Measurements from ENCODE around the gene RPTOR.

Gene RPTOR

DNA sequence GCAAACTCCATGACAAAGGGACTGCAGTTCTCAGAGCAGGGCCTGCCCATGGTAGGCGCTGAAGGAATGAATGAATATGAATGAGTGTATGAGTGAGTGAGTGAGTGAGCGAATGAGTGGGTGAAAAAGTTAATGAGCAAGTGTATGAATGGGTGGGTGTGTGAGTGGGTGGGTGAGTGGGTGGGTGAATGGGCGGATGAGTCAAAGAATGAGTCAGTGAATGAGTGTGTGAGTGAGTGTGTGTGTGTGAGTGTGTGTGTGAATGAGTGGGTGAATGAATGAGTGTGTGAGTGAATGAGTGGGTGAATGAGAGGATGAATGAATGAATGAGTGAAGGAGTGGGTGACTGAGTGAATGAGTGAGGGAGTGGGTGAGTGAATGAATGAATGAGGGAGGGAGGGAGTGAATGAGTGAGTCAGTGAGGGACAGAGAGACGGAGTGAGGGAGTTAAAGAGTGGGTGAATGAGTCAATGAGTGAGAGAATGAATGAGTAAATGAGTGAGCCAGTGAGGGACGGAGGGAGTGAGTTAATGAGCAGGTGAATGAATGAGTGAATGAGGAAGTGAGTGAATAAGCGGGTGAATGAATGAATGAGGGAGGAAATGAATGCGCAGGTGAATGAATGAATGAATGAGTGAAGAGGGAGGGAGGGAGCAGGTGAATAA, 435.9 kb downstream of the RPTOR start:
- DNase-seq (ENCODE audit: low spot score) = no peak

DNA sequence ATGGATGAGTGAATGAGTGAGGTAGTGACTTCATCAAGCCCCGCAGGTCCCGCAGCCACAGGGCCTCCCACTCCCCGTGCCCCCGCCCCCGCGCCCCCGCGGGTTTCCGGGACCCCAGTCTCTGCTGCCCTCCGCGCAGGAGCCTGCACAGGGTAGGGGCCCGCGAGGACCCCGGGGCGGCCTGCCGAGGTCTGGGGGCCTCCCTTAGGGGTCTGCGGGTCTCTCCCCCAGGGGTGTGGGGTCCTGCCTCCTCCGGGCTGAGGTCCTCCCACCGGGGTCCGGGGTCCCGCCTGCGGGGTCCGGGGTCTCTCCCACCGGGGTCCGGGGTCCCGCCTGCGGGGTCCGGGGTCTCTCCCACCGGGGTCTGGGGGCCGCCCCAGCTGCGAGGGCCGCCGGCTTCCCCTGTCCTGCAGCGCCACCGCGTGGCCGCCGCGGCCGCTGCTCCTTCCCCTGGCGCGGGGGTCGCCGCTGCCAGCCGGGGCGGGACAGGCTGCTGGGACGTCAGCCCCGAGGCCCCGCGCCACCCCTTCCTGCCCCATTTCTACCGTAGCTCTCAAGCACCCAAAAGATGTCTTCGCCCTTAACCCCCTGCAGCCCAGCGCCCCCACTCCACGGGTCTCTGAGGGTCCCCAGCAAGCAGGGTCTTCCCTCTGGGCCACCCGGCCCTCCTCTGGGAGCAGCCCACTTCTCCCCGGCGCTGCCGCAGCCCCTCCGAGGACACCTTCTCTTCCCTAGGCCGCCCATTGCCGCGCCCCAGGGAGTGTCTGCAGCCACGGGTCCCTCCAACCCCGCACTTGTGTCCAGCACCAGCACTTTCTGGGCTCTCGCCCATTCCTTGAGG, 436.6 kb downstream of the RPTOR start:
- DNase-seq (ENCODE audit: low spot score) = peak; percentile 84

DNA sequence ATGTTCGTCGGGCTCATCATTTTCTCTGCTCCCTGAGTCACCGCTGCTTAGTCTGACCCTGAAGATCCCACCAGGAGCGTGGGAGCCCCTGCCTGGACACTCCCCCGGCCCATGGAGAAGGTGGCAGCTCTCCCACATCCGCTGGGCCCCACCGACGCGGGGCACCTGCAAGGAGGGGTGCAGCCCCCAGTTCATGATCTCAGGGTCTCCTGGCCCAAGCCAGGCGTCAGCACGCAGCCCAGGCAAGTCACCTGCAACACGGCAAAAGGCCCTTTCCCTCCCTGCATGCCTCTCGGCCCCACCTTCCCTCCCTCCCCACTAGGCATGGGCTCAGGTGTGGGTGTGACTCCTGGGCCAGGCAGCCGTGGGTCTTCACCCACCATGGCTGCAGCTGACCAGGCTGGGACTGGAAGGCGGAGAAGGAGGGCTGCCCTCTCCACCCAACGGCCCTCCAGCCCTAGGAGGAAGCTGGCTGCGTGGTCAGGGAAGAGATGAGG, 437.3 kb downstream of the RPTOR start:
- no peak for DNase-seq (ENCODE audit: low spot score)

DNA sequence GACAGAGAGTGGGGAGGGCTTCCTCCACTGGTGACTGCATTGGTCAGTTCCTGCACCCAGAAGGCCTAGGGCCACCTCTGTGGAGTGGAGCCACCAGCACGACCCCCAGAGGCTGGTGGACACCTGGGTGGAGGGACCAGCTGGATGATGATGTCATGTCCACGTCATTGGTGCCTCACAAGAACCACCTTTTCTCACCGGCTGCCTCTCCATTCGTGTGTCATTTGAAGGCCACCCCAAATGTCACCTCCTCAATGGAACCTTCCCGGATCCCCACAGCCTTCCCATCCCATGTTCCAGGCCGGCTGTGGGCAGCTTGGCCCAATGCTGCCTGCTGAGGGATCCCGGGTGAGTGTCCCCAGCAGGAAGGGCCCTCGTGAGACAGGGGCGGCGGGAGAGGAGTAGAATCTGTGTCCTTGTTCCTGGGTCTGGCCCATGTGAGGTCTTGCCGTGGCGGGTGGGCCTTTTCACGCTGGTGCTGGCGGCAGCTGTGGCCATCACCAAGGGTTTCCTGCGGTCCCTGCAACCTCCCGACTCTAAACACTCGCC, 437.9 kb downstream of the RPTOR start:
- no peak for DNase-seq (ENCODE audit: low spot score)

DNA sequence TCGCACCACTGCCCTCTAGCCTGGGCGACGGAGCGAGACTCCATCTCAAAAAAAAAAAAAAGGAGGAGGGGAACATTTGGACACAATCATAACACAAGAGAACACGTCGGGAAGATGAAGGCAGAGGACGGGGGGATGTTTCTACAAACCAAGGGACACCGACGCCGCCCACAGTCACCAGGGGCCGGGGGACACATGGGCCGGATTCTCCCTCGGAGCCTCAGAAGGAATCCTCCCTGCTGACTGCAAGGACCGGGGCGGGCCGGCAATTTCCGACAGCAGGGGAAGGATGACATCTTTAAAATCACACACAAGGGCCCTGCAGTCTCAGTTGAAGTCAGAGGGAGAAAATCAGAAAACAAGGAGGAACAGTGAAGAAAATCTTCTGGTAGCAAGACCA, 438.9 kb downstream of the RPTOR start:
- DNase-seq (ENCODE audit: low spot score) = no peak

DNA sequence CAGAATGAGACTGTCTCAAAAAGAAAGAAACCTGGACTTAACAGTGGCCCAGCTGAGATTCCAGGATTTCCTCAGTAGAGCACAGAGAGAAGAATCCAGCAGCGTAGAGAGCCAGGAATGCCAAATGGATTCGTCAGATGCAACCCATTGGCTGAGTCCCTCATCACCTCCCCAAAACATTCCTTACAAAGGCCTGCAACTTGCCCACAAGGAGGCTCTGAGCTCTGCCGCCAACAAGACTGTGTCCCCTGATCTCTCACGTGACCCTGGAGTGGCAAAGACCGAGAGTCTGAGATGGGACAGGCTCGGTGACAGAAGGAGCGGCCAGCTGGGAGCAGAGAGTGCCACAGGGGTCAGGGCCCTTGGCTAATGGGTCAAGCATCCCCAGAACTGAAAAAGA, 440.1 kb downstream of the RPTOR start:
- peak; percentile 97 for DNase-seq (ENCODE audit: low spot score)

DNA sequence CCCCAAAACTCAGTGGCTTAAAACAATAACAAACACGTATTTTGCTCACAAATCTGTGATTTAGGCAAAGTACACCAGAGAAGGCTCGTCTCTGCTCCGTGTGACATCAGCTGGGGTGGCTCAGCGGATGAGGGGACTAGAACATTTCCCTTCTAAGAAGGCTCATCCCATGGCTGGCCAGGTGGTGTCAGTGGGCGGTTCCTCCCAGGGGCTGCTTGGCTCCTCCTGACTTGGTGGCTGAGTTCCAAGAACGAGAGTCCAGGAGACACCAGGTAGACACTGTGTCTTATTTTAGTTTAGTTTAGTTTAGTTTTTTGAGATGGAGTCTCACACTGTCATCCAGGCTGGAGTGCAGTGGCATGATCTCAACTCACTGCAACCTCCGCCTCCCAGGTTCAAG, 441.4 kb downstream of the RPTOR start:
- DNase-seq (ENCODE audit: low spot score) = no peak

DNA sequence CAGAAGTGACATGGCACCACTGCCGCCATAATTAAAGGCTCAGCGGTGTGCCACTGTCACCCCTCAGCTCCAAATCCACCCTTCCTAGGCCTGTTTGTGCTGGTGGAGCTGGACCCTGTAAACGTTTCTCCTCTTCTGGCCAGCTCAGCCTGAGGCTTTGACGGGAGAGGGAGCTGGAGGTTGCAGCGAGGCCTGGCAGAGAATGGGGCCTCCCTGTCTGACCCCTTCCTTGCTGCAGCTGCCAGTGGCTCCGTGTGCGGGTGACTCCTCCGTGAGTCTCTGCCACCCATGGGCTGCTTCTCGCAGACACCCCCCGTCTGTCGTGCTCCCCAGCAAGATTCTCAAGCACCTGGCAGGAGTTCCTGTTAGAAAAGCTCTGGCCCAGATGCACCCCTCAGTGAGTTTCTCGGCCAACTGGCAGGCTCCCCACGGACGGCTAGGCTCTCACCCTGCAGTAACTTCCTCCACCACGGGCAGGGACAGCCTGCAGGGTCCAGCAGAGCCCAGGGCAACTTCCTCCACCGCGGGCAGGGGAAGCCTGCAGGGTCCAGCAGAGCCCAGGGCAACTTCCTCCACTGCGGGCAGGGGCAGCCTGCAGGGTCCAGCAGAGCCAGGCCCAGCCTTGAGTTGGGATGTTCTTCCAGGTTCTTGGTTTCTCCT, 442.3 kb downstream of the RPTOR start:
- DNase-seq (ENCODE audit: low spot score) = no peak

DNA sequence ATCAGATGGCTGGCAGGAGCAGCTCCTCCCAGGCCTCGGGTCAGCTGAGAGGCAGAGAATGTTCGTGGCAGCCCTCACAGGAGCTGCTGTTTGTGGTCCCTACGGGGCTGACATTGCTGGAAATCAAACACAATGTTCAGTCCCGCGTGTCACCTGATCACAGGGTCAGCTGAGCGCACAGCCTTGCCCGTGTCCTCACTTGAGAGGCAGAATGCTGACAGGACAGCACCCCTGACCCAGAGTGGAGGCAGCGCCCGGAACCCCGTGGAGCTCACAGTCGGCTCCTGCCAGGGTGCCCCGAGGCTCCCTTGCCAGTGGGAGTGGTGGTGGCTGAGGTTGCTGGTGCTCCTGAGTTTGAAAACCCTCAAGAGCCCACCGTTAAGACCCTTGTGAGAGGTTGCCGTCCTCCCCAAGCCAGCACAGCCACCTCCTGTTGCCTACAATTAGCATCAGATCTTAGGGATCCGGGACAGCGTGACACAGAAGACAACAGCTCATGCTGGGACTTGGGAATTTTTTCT, 443.4 kb downstream of the RPTOR start:
- DNase-seq (ENCODE audit: low spot score) = no peak

DNA sequence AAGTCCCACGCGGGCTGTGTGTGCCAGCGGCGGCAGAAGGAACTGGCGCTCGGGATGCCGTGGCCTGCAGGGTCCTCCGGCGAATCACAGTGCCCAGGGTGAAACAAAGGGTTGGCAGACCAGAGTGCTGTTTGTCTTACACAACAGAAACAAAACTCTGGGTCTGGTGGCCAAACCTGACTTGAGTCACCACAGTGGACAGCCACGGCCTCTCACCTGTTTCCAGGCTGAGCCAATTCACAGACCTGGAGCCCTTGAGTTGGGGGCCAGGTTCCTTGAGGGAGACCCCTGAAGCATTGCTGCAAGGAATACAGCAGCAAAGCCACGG, 444.9 kb downstream of the RPTOR start:
- no peak for DNase-seq (ENCODE audit: low spot score)

DNA sequence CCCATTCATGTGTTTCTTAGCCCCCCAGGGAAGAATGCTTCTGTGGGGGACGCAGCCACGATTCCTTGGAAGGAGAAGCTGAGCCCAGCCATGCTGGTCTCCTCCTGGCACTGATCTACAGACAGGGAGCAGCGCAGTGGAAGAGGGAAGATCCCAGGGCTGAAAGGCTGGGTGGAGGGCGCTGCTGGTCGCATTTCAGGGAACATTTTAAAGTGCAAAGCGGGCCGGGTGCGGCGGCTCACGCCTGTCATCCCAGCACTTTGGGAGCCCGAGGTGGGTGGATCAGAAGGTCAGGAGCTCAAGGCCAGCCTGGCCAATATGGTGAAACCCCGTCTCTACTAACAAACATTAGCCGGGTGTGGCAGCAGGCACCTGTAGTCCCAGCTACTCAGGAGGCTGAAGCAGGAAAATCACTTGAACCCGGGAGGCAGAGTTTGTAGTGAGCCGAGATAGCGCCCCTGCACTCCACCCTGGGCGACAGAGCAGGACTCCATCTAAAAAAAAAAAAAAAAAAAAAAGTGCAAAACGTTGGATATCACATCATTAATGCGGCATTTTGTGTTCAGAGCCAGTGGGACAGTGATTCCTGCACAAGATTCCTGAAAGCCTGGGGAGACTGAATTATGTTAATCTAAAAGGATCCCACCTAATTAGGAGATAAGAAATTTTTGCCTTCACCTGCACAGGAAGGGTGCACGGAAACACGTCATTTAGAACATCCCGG, 446.4 kb downstream of the RPTOR start:
- no peak for DNase-seq (ENCODE audit: low spot score)

DNA sequence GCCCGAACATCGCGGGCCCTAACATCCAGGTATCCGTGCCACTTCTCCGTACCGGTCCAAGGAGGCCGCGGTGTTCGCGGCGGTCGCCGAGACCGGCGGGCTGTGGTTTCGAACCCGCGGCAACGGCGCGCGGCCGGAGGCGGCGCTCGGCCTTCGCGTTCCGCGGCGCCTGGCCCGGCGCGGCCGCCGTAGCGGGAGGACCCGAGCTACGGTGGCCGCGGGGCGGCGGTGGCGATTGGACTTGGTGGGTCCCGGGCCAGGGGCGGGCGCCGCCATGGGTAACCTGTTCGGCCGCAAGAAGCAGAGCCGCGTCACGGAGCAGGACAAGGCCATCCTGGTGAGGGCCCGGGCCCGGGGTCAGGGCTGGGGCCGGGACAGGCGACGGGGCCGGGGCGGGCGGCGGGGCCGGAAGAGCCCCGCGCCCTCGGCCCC, 447.0 kb downstream of the RPTOR start, which contains the start of gene CHMP6:
Gene CHMP6, plus strand, starts transcription at position 197 of the 432 bp plus-strand sequence. Its CDS starts 78 bp downstream, at position 275.
- DNase-seq (ENCODE audit: low spot score) = peak; percentile 93

DNA sequence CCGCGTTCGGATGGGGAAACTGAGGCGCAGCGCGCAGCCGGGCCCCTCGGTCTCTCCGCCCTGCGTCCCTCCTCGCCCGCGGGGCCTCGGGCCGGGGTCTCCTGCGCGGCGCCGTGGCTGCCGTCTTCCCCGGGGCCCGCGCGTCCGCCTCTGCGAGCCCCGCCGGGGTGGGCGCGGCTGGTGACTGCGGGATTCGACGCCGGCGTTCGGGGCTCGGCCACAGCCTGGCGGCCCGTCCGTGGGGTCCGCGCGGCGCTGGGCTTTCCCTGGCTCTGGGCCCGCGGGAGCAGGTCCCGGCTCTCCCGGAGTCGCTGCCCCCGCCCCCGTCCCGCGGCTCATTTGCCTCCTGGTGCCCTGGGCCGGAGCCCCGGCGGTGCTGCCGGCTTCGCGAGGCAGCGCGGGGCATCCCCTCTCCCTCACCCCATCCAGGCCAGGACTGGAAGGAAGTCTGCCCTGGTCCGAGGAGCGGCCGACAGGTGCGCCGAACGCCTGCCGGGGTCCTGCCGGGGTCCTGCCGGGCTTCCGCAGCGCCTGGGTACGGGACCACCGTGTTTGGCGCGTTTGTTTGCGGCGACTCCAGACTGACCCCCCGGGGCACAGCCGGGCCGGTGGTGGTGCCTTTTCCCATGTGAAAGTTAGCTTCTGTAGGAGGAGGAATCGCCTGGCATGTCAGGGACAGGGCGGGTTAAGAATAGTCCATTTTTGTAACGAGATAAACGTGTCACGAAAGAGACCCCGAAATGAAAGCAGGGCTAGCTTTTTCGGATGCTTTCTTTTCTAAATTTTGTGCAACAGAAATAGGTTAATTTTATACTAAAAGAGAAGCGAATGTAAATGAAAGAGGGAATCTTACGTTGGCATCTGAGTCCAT, 447.7 kb downstream of the RPTOR start:
- peak; percentile 74 for DNase-seq (ENCODE audit: low spot score)

DNA sequence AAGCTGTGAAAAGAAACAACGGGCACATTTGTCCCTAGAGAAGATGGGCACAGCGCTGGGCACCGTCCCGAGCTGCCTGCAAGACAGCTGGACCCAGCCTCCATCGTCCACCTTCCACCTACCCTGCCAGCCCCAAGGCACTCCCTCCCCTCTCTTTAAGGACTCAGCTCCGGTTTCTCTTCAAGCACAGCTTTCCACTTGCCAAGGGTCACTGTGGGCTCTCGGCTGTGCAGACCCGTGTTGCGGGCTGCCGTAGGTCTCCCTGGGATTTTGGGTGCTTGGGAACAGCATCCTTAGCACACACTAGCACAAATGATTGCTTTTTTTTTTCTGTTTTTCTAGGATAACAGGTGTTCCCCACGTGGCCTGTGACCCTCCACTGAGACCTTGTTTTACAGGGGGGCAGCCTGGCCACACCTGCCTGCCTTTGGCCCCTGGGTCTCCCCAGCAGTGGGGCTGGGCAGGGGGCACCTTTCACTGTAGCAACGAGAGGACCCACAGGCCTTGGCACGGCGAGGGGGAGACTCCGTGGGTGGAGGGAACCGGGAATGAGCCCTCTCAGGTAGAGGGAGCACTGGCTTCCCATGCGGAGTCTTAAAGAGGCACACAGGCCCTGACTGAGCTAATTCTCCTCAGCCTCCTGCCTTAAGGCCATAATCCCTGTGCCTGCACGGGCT, 448.4 kb downstream of the RPTOR start:
- no peak for DNase-seq (ENCODE audit: low spot score)

DNA sequence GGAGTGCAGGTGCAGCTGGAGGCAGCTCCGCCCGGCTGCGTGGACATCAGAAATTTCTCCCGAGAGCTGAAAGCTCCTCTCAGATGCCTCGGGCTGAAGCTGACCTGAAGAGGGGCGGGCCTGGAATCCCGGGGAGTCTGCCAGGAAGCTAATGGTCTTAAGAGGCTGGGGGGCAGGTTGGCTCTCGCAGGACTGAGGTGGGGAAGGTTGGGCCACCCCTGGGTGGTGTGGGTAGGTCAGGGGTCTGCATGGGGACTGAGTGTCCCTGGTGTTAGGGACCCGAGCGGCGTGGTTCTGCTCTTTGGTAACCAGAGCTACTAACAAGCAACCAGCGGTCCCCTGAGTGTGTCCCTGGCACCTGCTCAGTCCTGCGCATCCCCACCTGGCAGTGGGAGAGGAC, 450.5 kb downstream of the RPTOR start:
- DNase-seq (ENCODE audit: low spot score) = no peak

DNA sequence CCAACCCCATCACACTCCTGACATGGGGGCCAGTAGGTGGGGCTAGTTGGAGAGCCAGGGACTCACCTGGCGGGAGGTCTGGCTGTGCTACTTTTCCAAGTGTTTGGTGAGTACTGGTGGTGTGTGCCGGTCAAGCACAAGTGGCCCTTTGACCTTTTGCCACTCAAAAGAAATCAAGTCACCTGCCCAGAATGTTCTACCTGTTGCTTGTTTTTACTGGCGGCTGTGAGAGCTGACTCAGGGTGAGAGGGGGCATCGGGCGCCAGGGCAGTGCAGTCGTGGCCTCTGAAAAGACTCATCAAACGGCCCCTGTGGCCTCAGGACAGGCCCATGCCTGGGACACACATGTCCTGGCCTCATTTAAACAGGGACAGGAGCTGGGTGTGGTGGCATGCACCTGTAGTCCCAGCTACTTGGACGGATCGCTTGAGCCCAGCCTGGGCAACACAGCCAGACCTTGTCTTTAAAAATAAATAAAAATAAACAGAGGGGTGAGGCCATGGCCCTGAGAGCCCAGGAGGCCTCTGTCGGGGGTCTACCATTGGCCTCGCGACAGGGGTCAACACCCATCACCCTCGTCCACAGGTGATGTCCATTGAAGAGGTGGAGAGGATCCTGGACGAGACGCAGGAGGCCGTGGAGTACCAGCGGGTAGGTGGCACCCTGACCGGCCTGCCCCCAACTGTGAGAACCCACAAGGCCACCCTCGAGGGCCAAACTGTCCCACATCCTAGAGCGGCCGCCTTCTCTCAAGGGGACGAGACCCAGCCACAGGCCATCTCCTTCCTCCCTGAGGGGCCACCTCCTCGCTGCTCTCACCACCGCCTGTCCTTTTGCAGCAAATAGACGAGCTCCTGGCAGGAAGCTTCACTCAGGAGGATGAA, 452.0 kb downstream of the RPTOR start:
- no peak for DNase-seq (ENCODE audit: low spot score)

DNA sequence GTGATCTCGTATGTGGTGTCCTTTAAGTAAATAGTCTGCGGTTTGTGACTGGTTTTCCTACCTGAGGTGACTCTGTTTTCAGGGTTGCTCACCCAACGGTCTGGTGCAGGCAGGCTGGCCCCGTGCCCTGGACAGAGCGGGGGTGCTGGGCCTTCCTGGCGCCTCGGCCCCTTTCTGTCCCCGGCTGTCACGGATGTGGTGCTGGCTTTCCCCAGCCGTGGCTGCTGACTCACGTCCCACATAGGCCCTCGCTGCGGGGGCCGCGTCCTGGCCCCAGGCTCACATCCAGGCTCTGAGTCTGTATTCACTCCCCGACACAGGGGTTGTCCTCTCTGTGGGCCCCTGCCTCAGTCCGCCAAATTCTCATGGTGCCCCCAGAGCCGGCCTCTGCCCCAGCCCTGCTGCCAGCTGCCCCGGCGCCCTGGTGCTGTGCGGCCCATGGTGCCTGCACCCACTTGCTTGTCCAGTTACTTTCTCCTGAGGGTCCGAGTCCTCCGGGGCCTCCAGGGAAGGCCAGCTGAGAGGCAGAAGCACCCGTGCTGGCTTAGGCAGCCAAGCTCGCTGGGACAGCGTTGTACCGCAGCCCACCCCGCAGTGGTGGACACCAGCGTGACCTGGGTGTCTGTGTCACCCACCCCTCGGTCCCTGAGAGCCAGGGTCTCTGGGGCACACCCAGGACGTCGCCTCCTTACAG, 452.9 kb downstream of the RPTOR start:
- peak; percentile 15 for DNase-seq (ENCODE audit: low spot score)

DNA sequence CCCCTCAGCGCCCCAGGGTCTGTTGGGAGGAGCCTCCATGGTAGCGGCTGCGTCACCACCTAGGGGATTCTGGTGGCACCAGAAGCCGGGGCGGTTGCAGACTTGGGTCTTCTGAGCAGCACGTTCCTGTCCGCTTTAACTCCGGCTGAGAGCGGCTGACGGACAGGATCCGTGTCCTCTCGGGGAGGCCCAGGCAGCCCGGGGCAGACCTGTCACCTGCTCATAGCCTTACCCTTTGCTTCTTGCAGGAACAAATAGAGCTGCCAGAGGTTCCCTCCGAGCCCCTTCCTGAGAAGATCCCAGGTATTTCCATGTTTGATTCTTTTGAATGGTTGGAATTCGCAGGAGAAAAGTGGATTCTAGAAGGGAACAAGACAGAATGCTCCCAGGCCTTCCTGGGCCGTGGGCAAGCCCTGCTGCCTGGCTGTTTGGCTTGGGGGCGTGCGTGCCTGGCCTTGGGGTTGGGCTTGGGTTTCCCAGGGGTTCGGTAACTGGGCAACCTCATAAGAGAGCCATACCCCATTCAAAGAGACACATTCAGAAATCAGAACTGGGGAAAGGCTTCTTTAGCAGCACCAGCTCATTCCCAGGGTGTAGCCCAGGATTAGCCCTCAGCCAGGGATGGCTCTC, 453.6 kb downstream of the RPTOR start:
- DNase-seq (ENCODE audit: low spot score) = no peak
